ENCODE data around the gene SGK1.

SGK1 gene

GRCh38 chr6:134351615-134352474, 33.9 kb upstream of the SGK1 start:
- Histone ChIP-seq H3K36me3 (ENCODE audit: control insufficient read depth in 2 of 2, insufficient read depth in 1 of 2, low read length in 2 of 2) (no peaks in the 10 kb centered on the region), H3K4me1 (ENCODE audit: control insufficient read depth, insufficient read depth, low read length) (peaks cover 2% of the 10 kb centered on the region; the same call in 1 of the 2 replicates), H3K4me3 (ENCODE audit: low read depth, low read length) (no peak overlapping the region), H3K27ac (ENCODE audit: extremely low read depth, low read depth, low read length) (no peak overlapping the region), H3K9me3 (ENCODE audit: control insufficient read depth, insufficient read depth, low read depth, low read length) (no peaks in the 10 kb centered on the region)
- ChIA-PET POLR2A (interaction anchor here (0.6 kb wide), 1 partner anchor 182 kb away, joined by 3 read pairs; no protein-coding TSS in a partner anchor), CTCF (interaction anchor here (0.9 to 1.5 kb wide), 5 partner anchors 11 to 290 kb away, joined by 3 to 5 read pairs (median 3); no protein-coding TSS in a partner anchor)
- TF ChIP-seq PRDM4 (tag by site-specific recombination; IDR thresholded peaks at IDR 0.05): peak; percentile 75
- TF ChIP-seq SCRT1 (tag by site-specific recombination; IDR thresholded peaks at IDR 0.05; ENCODE audit: borderline replicate concordance): no peak

- H3K4me3 ChIP-seq (ENCODE audit: low read depth, low read length): no peak overlapping the region
- TF ChIP-seq ZNF112 (tag by site-specific recombination; IDR thresholded peaks at IDR 0.05) (no peak), SCRT1 (tag by site-specific recombination; IDR thresholded peaks at IDR 0.05; ENCODE audit: borderline replicate concordance) (no peak), ZNF548 (tag by site-specific recombination; IDR thresholded peaks at IDR 0.05) (no peak), BCL11A (tag by site-specific recombination; IDR thresholded peaks at IDR 0.05; ENCODE audit: low read depth) (0 out of 2 replicates have a peak, but pooled peaks have one; percentile 13), ZBTB7A (tag by site-specific recombination; IDR thresholded peaks at IDR 0.05; ENCODE audit: low read depth) (no peak), MYNN (tag by site-specific recombination; IDR thresholded peaks at IDR 0.05; ENCODE audit: borderline replicate concordance) (peak; percentile 55; the same call in 1 of the 2 replicates), ZBTB48 (tag by site-specific recombination; IDR thresholded peaks at IDR 0.05) (no peak), ZBTB6 (tag by site-specific recombination; IDR thresholded peaks at IDR 0.05) (peak; percentile 72), ZNF19 (tag by site-specific recombination; IDR thresholded peaks at IDR 0.05; ENCODE audit: low read depth) (no peak), ZNF221 (tag by site-specific recombination; IDR thresholded peaks at IDR 0.05; ENCODE audit: borderline replicate concordance) (no peak), KLF16 (tag by site-specific recombination; IDR thresholded peaks at IDR 0.05) (no peak), ZNF174 (tag by site-specific recombination; IDR thresholded peaks at IDR 0.05) (no peak), ZFP69B (tag by site-specific recombination; IDR thresholded peaks at IDR 0.05) (0 out of 2 replicates have a peak, but pooled peaks have one; percentile 8), ZNF2 (tag by site-specific recombination; IDR thresholded peaks at IDR 0.05) (no peak; the same call in 1 of the 2 replicates), SP3 (tag by site-specific recombination; IDR thresholded peaks at IDR 0.05) (no peak), ZIC2 (tag by site-specific recombination; IDR thresholded peaks at IDR 0.05) (no peak), ZNF629 (tag by site-specific recombination; IDR thresholded peaks at IDR 0.05) (peak; percentile 93), ZNF639 (tag by site-specific recombination; IDR thresholded peaks at IDR 0.05) (peak; percentile 54; the same call in 1 of the 2 replicates), ZNF362 (tag by site-specific recombination; IDR thresholded peaks at IDR 0.05) (no peak), ZNF600 (tag by site-specific recombination; IDR thresholded peaks at IDR 0.05) (peak; percentile 63), PRDM1 (tag by site-specific recombination; IDR thresholded peaks at IDR 0.05) (peak; percentile 58), ZNF660 (tag by site-specific recombination; IDR thresholded peaks at IDR 0.05) (peak; percentile 76), ZNF416 (tag by site-specific recombination; IDR thresholded peaks at IDR 0.05) (no peak), ZNF366 (tag by site-specific recombination; conservative IDR thresholded peaks at IDR 0.05) (peak; percentile 80), ZBTB17 (tag by site-specific recombination; IDR thresholded peaks at IDR 0.05) (0 out of 2 replicates have a peak, but pooled peaks have one; percentile 28)
Measured at GRCh38 chr6:134347885-134348805, 30.2 kb upstream of the SGK1 start.

More at GRCh38 chr6:134347885-134348805, 30.2 kb upstream of the SGK1 start:
- Histone ChIP-seq H3K36me3 (ENCODE audit: control insufficient read depth in 2 of 2, insufficient read depth in 1 of 2, low read length in 2 of 2) (no peaks in the 10 kb centered on the region), H3K9me3 (ENCODE audit: control insufficient read depth, insufficient read depth, low read depth, low read length) (no peaks in the 10 kb centered on the region), H3K4me1 (ENCODE audit: control insufficient read depth, insufficient read depth, low read length) (peaks cover 2% of the 10 kb centered on the region; the same call in 1 of the 2 replicates), H3K27ac (ENCODE audit: extremely low read depth, low read depth, low read length) (no peak overlapping the region)
- POLR2A ChIA-PET: interaction anchor here (1.7 kb wide), 1 partner anchor 50 kb away, joined by 3 read pairs; no protein-coding TSS in a partner anchor
- CTCF ChIA-PET: interaction anchor here (0.6 to 1.1 kb wide), 6 partner anchors 28 to 591 kb away, joined by 3 to 5 read pairs (median 3); no protein-coding TSS in a partner anchor

All from HEK293 (cell line).